Epithelial cell of proximal tubule (primary cell): ENCODE data around the gene NODAL. TPM values are rescaled to one million over a fixed set of nuclear protein-coding genes. Genes with fewer than 3 reads are reported as not detected.
A peak's percentile ranks its signal among the peaks of the same experiment; 100 is the strongest.

Experiments used
- DNase-seq: peaks from one replicate; pipeline ENCODE4 v3.0.0-alpha.2; 2011; ENCODE audit warnings: low read depth
- H3K4me3 ChIP-seq: 2 replicates; pipeline ENCODE4 v1.5.1; 2011; ENCODE audit warnings: low read depth, mild to moderate bottlenecking, low read length
- CTCF ChIP-seq: conservative IDR thresholded peaks from 2 replicates; pipeline ENCODE4 v1.5.1; 2012; ENCODE audit warnings: low read depth, mild to moderate bottlenecking, low read length
- total RNA-seq: library from RNA; depleted of rRNA; stranded (reverse); fragments of >200 nt; gene quantifications from 2 replicates; pipeline ENCODE4 v1.2.3, GENCODE V29; 2015

Gene NODAL
- total RNA-seq, 1 donor from 2014 or later, result not detected

GRCh38 chr10:70417568-70417967 lies 23.9 kb downstream of the NODAL start:
- no peak for DNase-seq

GRCh38 chr10:70412356-70412755 lies 29.1 kb downstream of the NODAL start:
- DNase-seq, result no peak
- H3K4me3 ChIP-seq, result no peak overlapping the region
- TF ChIP-seq CTCF, result no peak

More at GRCh38 chr10:70417568-70417967, 23.9 kb downstream of the NODAL start:
- no peak for TF ChIP-seq CTCF
- no peak overlapping the region for H3K4me3 ChIP-seq

- no peak overlapping the region for H3K4me3 ChIP-seq
- TF ChIP-seq CTCF, result no peak
- no peak for DNase-seq
Measured at GRCh38 chr10:70410608-70411007, 30.9 kb downstream of the NODAL start.

- H3K4me3 ChIP-seq, result no peak overlapping the region
- no peak for TF ChIP-seq CTCF
- no peak for DNase-seq
Measured at GRCh38 chr10:70409772-70410171, 31.7 kb downstream of the NODAL start.

GRCh38 chr10:70405037-70405824 lies 36.2 kb downstream of the NODAL start:
- peak; percentile 69 for DNase-seq
- TF ChIP-seq CTCF, result no peak
- H3K4me3 ChIP-seq, result peak overlapping the region; percentile 89

GRCh38 chr10:70404787-70405036 lies 36.8 kb downstream of the NODAL start:
- peak overlapping the region; percentile 89 for H3K4me3 ChIP-seq
- TF ChIP-seq CTCF, result no peak
- no peak for DNase-seq

- peak; percentile 45 for DNase-seq
- peak within 1 kb of the TSS; percentile 89 for H3K4me3 ChIP-seq
- TF ChIP-seq CTCF, result no peak
Measured at GRCh38 chr10:70404036-70404786, 37.3 kb downstream of the NODAL start, which contains the start of gene EIF4EBP2. Gene EIF4EBP2, plus strand, starts transcription at chr10:70404145. Its CDS starts 257 bp downstream, at chr10:70404402.
